IMR-90 (cell line): Measurements from ENCODE around the gene MAP3K8.

Experiments
- RFX5 ChIP-seq: IDR thresholded peaks from 2 replicates; pipeline ENCODE4 v1.8.0; 2012; ENCODE audit warnings: low read depth, mild to moderate bottlenecking, low read length, moderate library complexity
- TF ChIP-seq, protein P1 (sequence below): conservative IDR thresholded peaks from 2 replicates; pipeline ENCODE4 v1.5.1; 2012; ENCODE audit warnings: mild to moderate bottlenecking, low read depth, low read length, improper control_type of control experiment

- TF ChIP-seq RFX5 = no peak
- TF ChIP-seq, protein P1, sequence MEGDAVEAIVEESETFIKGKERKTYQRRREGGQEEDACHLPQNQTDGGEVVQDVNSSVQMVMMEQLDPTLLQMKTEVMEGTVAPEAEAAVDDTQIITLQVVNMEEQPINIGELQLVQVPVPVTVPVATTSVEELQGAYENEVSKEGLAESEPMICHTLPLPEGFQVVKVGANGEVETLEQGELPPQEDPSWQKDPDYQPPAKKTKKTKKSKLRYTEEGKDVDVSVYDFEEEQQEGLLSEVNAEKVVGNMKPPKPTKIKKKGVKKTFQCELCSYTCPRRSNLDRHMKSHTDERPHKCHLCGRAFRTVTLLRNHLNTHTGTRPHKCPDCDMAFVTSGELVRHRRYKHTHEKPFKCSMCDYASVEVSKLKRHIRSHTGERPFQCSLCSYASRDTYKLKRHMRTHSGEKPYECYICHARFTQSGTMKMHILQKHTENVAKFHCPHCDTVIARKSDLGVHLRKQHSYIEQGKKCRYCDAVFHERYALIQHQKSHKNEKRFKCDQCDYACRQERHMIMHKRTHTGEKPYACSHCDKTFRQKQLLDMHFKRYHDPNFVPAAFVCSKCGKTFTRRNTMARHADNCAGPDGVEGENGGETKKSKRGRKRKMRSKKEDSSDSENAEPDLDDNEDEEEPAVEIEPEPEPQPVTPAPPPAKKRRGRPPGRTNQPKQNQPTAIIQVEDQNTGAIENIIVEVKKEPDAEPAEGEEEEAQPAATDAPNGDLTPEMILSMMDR = peak; percentile 18; the same call in 1 of the 2 replicates
These were observed 76.4 kb downstream of the MAP3K8 start for GRCh38 chr10:30510184-30510931.
